Left cardiac atrium (tissue), 4 donors: ENCODE measurements around the gene NUCB2. TPM values are rescaled to one million over a fixed set of nuclear protein-coding genes. Genes with fewer than 3 reads are reported as not detected.
"Not testable (repeated sequence)": the region's sequence is repeated elsewhere in the genome, so short reads cannot be mapped to it uniquely, and the experiment has no call there.

Experiments
- ATAC-seq, 2 donors: fragments of 200-7000 bp; cut with Tn5 transposase; one replicate each; pipeline ENCODE4 v1.9.1; 2020; ENCODE audit warnings: mild to moderate bottlenecking in 2 of 2, moderate library complexity in 2 of 2
- DNase-seq: peaks from one replicate; pipeline ENCODE4 v3.0.0-alpha.2; 2020
- intact Hi-C, 2 donors: fragments of 100-400 bp; cut with DNase I; formaldehyde crosslinking; loops; one replicate each; pipeline versions ENCODE4 v1.14.1 to v1.15.1; 2022 to 2023
- total RNA-seq, 2 donors: library from RNA; stranded (reverse); fragmentation: NEBNext Ultra II Directional; extraction: Animal tissue kit (Norgen Biotek cat#: 25700); gene quantifications; one replicate each; pipeline ENCODE4 v1.2.1, GENCODE V29; 2021
- donor health status: DM: no; HTN: yes; CAD: no.
- donor health status: DM: no; HTN: yes; CAD: no; lungs with severe emphysema.
- donor health status: DM: yes; HTN: yes; CAD: no.
- donor health status: Dilated cardiomyopathy.

The NUCB2 gene
- total RNA-seq, 2 donors from 2014 or later: 135 to 145 TPM

DNA sequence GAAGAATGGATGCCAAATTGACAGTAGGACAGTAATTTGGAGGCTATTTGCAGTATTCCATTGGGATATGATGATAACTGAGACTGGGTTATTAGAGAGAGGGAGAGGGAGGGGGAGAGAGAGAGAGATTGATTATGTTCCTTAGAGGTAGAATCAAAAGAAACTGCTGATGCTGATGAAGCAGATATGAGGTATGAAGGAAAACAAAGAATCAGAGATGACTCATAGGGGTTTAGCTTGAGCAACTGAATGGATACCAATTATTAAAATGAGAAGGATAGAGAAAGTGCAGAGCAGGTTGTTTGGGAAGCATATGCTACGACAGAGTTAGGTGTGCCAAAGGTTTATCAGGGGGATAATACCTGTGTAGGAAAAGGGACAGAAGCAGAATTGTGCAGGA lies 12.8 kb upstream of the NUCB2 start:
- ATAC-seq (no peak), DNase-seq (no peak)
- intact Hi-C loops: no loop called here

DNA sequence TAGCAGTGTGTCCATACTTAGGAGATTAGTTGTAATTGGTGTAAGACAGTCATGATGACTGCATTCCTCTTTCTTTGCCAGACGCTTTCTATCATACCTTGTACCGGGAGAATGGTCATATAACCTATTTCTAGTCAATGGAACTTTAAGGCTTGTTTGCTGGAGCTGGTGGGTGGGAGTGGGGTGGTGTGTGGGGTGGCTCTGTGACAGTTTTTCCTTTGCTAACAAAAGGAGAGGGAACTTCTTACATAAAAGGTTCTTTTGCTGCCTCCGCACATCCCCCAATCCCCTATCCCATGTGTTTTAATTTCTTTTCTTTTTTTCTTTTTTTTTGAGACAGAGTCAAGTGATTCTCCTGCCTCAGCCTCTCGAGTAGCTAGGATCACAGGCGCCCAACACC lies 9.8 kb upstream of the NUCB2 start:
- ATAC-seq (no peak), DNase-seq (no peak)
- intact Hi-C loops: no loop called here

DNA sequence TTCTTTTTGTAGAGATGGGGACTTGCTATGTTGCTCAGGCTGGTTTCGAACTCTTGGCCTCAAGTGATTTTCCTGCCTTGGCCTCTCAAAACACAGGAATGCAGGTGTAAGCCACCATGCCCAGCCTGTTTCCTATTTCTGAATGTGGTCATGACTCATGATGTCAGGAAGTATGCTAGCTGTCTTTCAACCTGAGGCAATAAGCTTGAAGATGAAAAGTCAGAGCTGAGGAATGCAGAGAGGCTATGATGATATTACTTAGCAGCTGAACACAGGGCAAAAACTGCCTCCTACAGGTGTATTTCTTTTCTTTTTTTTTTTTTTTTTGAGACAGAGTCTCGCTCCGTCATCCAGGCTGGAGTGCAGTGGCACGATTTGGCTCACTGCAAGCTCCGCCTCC lies 9.0 kb upstream of the NUCB2 start:
- intact Hi-C loops: no loop called here
- DNase-seq: no peak
- no peak for ATAC-seq

DNA sequence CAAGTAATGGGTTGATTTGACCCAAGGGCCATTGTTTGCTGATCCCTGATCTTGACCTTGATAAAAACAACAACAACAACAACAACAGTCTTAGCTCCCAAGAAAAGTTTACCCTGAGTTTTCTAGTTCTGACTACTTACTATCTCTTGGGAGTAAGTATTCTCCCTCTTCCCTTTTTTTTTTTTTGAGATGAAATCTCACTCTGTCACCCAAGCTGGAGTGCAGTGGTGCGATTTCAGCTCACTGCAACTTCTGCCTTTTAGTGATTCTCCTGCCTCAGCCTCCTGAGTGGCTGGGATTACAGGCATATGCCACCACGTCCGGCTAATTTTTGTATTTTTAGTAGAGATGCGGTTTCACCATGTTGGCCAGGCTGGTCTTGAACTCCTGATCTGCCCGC lies 8.0 kb upstream of the NUCB2 start:
- DNase-seq, ATAC-seq, intact Hi-C loops: not testable (repeated sequence)

DNA sequence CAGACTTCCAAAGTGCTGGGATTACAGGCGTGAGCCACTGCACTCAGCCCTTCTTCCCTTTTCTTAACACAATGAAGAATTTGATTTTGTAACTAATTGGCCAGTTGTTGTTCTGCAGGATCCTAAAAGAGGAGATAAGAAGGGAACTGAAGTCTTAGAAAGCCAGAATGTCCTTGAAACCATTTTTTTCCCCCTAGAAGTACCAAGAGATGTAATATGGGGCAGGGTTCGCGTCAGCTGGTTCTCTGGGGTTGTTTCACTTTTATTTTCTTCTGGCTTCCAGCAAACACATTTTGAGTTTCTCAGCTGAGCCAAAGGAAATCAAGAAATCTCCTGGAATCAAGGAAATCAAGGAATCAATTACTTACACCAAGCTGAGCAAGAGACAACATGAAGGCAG lies 7.6 kb upstream of the NUCB2 start:
- no peak for ATAC-seq
- no peak for DNase-seq
- intact Hi-C loops: no loop called here

DNA sequence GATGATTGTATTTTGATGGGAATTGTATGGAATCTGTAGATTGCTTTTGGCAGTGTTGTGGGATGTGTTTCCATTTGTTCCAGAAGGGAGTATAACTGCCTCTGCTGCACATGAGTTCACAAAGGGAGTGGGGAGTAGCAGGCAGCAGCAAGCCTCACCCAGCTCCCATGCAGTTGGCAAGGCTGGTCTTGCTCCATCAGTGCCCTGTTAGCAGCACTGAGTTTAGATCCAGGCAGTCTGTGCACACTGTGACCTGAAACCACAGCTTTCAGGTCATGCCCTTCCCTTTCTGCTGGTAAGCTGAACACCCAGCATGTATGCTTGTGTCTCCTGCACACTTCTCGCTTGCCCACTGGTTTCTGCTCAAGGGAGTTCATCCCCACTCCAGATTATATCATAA lies 3.7 kb upstream of the NUCB2 start:
- DNase-seq (no peak), ATAC-seq (no peak)
- intact Hi-C loops: no loop called here

DNA sequence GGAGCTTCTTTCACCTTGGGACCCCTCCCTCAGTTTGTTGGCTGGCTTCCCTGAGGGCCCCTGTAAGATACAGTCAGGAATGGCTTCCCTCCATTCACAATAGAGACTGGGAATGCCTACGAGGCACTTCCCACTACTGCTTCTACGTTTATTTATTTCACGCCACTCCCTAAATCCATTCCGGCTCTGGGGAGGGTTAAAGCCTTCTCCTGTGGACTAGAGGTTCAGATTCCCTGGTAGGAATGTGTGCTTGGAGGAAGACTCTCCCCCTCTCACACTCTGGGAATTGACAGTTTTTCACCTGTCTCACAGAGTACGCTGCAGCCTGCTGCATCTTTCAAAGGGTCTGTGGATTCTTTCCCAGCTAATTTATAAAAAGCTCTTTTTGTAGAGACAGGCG lies 3.3 kb upstream of the NUCB2 start:
- ATAC-seq: no peak
- intact Hi-C loops: no loop called here
- DNase-seq: no peak

DNA sequence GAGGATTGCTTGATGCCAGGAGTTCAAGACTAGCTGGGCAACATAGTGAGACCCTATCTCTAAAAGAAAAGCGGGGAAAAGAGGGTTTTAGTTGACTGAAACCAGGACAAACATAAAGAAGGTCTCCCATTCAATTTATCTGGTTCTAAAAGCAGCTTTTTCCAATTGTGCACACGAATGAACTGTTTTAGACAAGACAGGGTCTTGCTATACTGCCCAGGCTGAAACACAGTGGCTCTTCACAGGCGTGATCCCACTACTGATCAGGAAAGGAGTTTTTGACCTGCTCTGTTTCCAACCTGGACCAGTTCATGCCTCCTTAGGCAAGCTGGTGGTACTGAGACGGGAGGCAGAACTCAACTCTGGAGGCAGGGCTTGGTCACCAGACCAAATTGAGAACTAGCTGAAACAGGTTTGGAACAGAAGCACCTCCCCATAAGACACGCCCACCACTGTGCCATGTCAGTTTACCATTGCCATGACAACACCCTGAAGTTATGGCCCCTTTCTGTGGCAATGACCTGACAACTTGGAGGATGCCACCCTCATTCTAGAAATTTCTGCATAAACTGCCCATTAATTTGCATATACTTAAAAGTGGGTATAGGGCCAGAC lies 2.8 kb upstream of the NUCB2 start:
- DNase-seq: no peak
- ATAC-seq: no peak
- intact Hi-C loops: no loop called here

DNA sequence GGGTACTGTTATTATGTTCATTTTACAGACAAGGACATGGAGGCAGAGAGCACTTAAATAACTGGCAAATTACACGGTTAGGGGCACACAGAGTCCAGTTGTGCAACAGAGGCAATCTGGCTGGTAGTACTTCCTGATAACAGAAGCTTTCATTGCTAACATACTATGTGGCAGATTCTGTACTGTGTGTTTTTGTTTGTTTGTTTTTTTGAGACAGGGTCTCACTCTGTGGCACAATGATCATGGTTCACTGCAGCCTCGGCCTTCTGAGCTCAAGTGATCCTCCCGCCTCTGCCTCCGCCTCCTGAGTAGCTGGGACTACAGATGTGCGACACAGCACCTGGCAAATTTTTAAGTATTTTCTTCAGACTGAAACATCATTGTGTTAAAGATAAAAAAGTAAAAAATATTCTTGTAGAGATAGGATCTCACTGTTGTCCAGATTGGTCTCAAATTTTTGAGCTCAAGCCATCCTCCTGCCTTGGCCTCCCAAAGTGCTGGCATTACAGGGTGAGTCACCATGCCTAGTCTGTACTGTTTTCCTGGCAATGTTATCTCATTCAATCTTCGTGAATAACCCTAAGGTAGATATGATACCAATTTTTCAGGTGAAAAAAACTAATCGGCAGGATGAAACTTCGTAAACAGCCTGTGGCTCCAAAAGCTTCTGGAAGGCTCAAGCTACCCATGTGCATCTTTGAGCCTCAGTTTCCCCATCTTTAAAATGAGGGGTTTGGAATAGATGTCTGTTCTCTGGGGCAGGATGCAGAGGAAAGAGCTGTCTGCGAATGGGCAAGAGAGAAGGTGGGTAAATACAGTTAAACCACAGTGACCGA lies 921 bp upstream of the NUCB2 start:
- ATAC-seq (no peak), DNase-seq (no peak)
- intact Hi-C loops: no loop called here

DNA sequence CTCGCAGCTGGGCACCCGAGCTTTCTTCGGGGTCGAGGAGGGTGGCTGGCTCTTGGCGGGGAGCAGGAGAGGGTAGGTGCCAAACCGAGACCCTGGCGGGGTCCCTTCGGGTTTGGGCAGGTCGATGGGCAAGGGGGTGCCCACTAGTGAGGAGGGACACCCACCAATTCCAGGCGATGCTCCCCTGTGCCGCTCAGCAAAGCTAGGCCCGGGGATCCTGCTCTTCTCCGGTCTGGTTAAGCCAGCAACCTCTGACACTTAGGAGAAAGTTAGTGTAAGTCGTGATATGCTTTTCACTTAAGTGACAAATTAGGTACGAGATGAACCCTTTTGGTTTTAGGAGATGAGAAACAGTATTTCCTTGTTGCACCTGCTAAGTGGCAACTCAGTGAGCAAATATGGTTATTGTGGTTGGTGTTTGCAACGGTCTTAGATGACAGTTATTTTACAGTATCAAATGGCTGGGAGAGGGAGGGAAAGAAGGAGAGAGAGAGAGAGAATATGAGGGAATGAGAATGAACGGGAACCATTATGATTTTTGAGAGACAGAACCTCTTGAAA lies 565 bp downstream of the NUCB2 start:
- no peak for DNase-seq
- peak; percentile 23 to 45 for ATAC-seq
- intact Hi-C loops: no loop called here

DNA sequence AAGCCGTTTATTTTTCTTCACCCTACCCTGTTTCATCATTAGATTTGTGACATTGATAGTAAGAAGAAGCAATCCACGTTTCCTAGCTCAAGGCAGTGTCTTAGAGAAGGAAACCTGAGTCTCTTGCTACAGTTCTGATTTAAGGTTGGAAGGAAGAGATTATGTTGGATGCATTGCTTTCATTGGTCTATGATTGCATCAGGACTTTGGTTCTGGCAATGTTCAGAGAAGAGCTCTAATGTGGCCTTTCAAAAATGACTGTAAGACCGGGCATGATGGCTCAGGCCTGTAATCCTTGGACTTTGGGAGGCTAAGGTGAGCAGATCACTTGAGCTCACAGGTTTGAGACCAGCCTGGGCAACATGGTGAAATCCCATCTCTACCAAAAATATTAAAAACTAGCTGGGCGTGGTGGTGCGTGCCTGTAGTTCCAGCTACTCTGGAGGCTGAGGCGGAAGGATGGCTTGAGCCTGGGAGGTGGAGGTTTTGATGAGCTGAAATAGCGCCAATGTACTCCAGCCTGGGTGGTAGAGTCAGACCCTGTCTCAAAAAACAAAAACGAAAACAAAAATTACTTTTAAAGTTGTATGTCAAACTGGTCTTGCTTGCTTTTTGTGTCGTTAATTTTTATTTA lies 4.1 kb downstream of the NUCB2 start:
- no peak for ATAC-seq
- intact Hi-C loops: no loop called here
- no peak for DNase-seq

DNA sequence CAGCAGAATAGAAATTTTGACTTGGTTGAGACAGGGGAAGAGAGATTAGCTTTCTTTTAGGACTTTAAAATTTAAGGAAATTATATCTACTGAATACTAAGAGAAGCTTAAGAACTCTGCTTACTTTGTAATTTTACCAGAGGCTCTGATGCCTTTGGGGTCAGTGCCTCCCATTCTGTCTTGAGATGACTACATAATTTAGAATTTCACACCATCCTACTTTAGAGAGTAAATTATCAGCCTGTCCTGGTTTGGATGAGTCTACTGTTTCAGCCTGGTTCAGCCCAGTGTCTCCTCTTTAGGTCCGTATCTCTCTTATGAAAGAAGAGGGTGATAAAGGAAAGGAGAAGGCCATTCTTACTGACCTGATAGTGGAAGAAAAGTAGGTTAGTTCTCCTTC lies 9.8 kb downstream of the NUCB2 start:
- DNase-seq: no peak

DNA sequence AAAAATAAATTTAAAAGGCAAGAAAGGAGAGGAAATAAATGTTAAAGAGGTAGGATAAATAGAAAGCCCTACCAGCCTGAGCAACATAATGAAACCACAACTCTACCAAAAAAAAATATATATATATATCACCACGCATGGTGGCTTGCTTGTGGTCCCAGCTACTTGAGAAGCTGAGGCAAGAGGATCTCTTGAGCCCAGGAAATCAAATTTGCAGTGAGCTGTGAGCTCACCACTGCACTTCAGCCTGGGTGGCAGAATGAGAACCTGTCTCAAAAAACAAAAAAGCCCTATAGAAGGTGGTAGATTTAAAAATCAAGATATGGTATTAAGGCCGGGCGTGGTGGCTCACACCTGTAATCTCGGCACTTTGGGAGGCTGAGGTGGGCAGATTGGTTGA lies 10.5 kb downstream of the NUCB2 start:
- intact Hi-C loops: no loop called here
- no peak for ATAC-seq
- no peak for DNase-seq

More for the DNA sequence above, 9.8 kb downstream of the NUCB2 start:
- intact Hi-C loops: no loop called here
- ATAC-seq: no peak

DNA sequence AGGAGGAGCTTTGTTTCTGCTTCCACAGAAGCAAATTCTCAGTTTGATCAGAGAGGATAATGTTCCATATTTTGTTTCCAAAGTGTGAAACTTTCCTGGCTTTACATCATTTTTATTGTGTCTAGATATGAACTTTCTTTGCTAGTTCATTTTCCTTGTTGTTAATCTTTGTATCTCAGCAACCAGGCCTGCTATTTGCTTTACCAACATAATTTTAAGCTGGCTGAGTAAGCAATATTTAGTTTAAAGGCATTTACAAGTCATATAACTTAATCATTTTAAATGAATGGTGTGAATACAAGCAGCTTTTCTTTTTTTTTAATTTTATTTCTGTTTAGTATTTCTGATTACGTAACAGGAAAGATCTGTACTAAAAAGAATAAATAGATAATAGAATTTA lies 15.2 kb downstream of the NUCB2 start:
- ATAC-seq (no peak), DNase-seq (no peak)
- intact Hi-C loops: no loop called here

DNA sequence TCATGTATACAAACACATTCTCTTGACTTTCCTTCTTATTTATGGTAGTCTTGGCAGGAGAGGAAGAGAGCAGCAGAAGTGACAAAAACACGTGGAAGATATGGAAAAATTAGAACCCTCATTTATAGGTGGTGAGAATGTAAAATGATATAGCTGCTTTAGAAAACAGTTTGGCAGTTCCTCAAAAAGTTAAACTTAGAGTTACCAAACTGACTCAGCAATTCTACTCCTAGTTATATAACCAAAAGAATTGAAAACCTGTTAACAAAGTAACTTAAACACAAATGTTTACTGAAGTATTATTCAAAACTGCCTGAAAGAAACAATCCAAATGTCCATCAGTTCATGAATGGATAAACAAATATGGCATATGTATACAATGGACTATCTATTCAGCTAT lies 16.8 kb downstream of the NUCB2 start:
- no peak for DNase-seq
- intact Hi-C loops: no loop called here
- no peak for ATAC-seq

DNA sequence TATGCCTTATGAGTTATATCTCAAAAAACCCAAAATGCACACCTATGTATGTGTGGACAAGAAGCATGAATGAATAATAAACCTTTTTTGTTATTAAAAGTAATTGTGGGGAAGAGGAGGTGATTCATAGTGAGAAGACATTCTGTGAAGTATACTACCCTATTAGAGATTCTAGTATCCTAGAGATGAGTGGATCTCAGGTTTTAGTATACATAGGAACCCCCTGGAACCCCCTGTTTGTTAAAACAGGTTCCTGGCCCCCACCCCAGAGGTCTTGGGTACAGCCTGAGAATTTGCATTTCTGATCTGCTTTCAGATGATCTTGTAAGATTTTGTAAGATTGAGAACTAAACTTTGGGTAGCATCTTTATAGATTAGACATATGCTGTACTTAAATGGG lies 17.5 kb downstream of the NUCB2 start:
- intact Hi-C loops: no loop called here
- DNase-seq (no peak), ATAC-seq (no peak)

DNA sequence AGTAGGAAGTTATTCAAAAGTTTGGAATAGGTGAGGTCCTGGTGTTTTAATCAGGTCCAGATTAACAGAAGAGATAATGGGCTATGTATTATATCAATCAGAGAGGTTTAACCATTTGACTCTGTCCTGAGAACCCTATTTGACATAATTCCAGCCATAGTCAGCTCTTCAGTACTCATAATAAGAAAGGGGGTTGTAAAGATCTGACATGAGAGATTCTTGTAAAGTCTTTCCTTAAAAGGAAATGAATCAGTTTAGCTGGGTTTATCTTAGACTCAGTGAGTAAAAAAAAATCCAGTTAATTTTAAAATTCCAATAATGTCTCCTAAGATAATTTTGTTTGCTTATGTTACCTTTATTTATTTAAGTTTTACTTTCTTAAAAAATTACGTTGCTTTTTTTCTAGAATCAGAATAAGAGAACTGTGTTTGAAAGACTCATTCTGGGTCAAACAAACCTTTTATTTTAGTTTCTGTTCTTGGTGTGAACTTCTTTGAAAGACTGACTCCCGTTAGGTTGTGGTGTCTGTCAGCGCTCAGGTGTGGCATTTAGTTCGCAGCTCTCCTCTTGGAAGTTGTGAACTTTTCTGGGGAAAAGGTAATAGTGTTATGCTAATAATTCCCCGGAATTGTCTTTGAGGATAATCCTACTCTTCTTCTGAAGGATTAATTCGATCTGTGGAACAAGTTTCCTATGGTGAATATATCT lies 20.5 kb downstream of the NUCB2 start:
- intact Hi-C loops: no loop called here
- ATAC-seq (no peak), DNase-seq (no peak)

DNA sequence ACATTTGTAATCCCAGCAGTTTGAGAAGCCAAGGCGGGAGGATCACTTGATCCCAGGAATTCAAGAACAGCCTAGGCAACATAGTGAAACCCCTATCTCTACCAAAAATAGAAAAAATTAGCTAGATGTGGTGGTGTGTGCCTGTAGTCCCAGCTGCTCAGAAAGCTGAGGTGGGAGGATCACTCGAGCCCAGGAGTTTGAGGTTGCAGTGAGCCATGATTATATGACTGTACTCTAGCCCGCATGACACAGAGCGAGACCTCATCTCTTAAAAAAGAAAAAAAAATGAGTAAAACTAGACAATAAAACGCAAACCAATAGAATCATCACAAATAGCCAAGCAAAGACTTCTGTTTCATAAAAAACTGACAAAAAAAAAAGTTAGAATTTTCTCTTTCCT lies 21.8 kb downstream of the NUCB2 start:
- ATAC-seq (no peak), DNase-seq (no peak)
- intact Hi-C loops: no loop called here

DNA sequence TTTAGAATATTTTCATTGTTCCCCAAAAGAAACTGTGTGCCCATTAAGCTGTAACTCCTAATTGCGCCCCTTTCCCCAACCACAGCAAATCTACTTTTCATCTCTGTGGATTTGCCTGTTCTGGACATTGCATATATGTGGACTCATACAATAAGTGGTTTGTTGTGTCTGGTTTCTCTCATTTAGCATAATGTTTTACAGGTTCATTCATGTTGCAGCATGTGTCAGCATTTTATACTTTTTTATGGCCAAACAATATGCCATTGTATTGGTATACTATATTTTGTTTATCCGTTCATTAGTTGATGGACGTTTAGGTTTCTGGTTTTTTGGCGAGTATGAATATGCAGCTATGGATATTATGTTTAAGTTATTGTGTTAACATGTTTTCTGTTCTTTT lies 23.8 kb downstream of the NUCB2 start:
- DNase-seq: no peak
- intact Hi-C loops: no loop called here
- no peak for ATAC-seq
